NOMO-1 (cell line): ENCODE results near the gene PLD5.

ENCODE experiments used
- DNase-seq, 2 experiments: peaks; one replicate each; lab custom pipeline; 2025; ENCODE audit not compliant: unreplicated experiment in 2 of 2; lab: John Stamatoyannopoulos, UW

The PLD5 gene

GRCh38 chr1:242524571-242525359 lies at the start of gene PLD5:
TSS of gene PLD5 (minus strand) at chr1:242524697.
- DNase-seq = no peak

GRCh38 chr1:242569867-242570266 lies 45.4 kb upstream of the PLD5 start:
- DNase-seq = no peak

GRCh38 chr1:242568666-242569065 lies 44.2 kb upstream of the PLD5 start:
- no peak for DNase-seq

GRCh38 chr1:242567596-242567995 lies 43.1 kb upstream of the PLD5 start:
- DNase-seq = no peak

GRCh38 chr1:242556759-242557158 lies 32.3 kb upstream of the PLD5 start:
- no peak for DNase-seq

- DNase-seq = no peak
These were observed 31.8 kb upstream of the PLD5 start for GRCh38 chr1:242556276-242556675.

GRCh38 chr1:242554577-242554976 lies 30.1 kb upstream of the PLD5 start:
- DNase-seq = no peak

GRCh38 chr1:242546849-242547729 lies 22.6 kb upstream of the PLD5 start:
- DNase-seq = no peak

GRCh38 chr1:242546441-242546840 lies 21.9 kb upstream of the PLD5 start:
- DNase-seq = no peak

- DNase-seq = no peak
These were observed 19.6 kb upstream of the PLD5 start for GRCh38 chr1:242544071-242544470.

GRCh38 chr1:242542271-242542670 lies 17.8 kb upstream of the PLD5 start:
- DNase-seq = no peak

- DNase-seq = no peak
These were observed 11.5 kb upstream of the PLD5 start for GRCh38 chr1:242535986-242536385.

GRCh38 chr1:242534753-242535152 lies 10.3 kb upstream of the PLD5 start:
- DNase-seq = no peak

GRCh38 chr1:242530761-242531160 lies 6.3 kb upstream of the PLD5 start:
- DNase-seq = no peak

GRCh38 chr1:242525769-242526168 lies 1.3 kb upstream of the PLD5 start:
- no peak for DNase-seq

- no peak for DNase-seq
These were observed 844 bp upstream of the PLD5 start for GRCh38 chr1:242525360-242525722.

- DNase-seq = no peak
These were observed 552 bp downstream of the PLD5 start for GRCh38 chr1:242523719-242524570.

- DNase-seq = no peak
These were observed 1.3 kb downstream of the PLD5 start for GRCh38 chr1:242522996-242523718.

- no peak for DNase-seq
These were observed 2.1 kb downstream of the PLD5 start for GRCh38 chr1:242522304-242522945.

GRCh38 chr1:242515555-242515954 lies 8.9 kb downstream of the PLD5 start:
- no peak for DNase-seq
